NCI-H2171 (cell line): ENCODE results near the gene NTMT1.
A peak's percentile ranks its signal among the peaks of the same experiment; 100 is the strongest.

Experiments
- DNase-seq: peaks from one replicate; lab custom pipeline; 2025; lab: John Stamatoyannopoulos, UW

Gene NTMT1

GRCh38 chr9:129597355-129598088 lies 28.4 kb upstream of the NTMT1 start:
- DNase-seq = no peak

GRCh38 chr9:129598089-129598596 lies 27.8 kb upstream of the NTMT1 start:
- no peak for DNase-seq

GRCh38 chr9:129601082-129601674 lies 24.8 kb upstream of the NTMT1 start:
- DNase-seq = no peak

- no peak for DNase-seq
Observed at GRCh38 chr9:129602598-129603415, 23.2 kb upstream of the NTMT1 start.

GRCh38 chr9:129604056-129604765 lies 21.8 kb upstream of the NTMT1 start:
- peak; percentile 34 for DNase-seq

- peak; percentile 22 for DNase-seq
Observed at GRCh38 chr9:129604766-129605163, 21.2 kb upstream of the NTMT1 start.

- no peak for DNase-seq
Observed at GRCh38 chr9:129606161-129607026, 19.6 kb upstream of the NTMT1 start.

GRCh38 chr9:129607027-129607387 lies 19.0 kb upstream of the NTMT1 start:
- peak; percentile 96 for DNase-seq

GRCh38 chr9:129608561-129609481 lies 17.1 kb upstream of the NTMT1 start:
- no peak for DNase-seq

- DNase-seq = no peak
Observed at GRCh38 chr9:129609486-129610212, 16.3 kb upstream of the NTMT1 start.

- DNase-seq = no peak
Observed at GRCh38 chr9:129610213-129610472, 15.8 kb upstream of the NTMT1 start.

GRCh38 chr9:129610473-129611306 lies 15.3 kb upstream of the NTMT1 start:
- DNase-seq = peak; percentile 66

- DNase-seq = no peak
Observed at GRCh38 chr9:129611307-129611800, 14.6 kb upstream of the NTMT1 start.

GRCh38 chr9:129612123-129612522 lies 13.8 kb upstream of the NTMT1 start:
- no peak for DNase-seq

- DNase-seq = no peak
Observed at GRCh38 chr9:129612815-129613519, 13.0 kb upstream of the NTMT1 start.

GRCh38 chr9:129613520-129614175 lies 12.3 kb upstream of the NTMT1 start:
- no peak for DNase-seq

GRCh38 chr9:129614932-129615331 lies 11.0 kb upstream of the NTMT1 start:
- DNase-seq = no peak
